NCI-H1092 (cell line): ENCODE results near the gene TIFAB.
"Not testable (repeated sequence)": the region's sequence is repeated elsewhere in the genome, so short reads cannot be mapped to it uniquely, and the experiment has no call there.

Experiments used
- DNase-seq: peaks from one replicate; lab custom pipeline; 2025; lab: John Stamatoyannopoulos, UW

The TIFAB gene, protein sequence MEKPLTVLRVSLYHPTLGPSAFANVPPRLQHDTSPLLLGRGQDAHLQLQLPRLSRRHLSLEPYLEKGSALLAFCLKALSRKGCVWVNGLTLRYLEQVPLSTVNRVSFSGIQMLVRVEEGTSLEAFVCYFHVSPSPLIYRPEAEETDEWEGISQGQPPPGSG

DNA sequence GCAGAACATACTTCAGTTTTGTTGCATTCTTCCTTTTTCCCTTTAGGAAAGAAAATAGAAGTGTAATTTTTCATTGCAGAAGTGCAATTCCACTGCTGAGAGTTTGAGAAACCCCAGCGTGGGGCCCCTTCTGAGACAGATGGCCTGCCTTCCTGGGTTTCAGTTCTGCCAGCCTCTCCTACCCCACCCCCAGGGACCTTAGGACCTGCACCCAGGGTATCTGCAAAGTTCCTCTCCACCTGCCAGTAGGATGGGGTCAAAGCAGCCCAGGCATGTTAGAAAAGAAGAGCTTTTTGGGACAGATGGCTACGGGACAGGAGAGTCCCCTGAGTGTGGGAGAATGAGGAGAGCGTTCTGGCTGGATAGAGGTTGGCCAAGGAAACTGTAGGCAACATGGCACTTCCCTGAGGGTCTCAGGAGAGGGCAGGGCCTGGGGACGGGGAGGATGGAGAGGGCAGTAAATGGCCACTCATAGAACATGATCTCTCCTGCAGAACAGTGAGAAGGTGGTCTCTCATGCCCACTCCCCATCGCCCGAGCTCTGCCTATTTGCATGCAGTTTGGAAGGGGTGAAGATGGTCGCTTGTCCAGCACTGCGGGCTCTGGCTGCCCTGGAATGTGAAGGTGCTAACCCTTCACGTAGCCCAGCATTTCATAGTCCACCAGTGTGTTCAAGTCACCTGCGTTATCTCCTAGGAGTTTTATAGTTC lies at the start of gene TIFAB:
Gene TIFAB (minus strand): TSS at position 31 of the 710 bp plus-strand sequence. CDS start 2,412 bp downstream, outside the sequence.
- no peak for DNase-seq

DNA sequence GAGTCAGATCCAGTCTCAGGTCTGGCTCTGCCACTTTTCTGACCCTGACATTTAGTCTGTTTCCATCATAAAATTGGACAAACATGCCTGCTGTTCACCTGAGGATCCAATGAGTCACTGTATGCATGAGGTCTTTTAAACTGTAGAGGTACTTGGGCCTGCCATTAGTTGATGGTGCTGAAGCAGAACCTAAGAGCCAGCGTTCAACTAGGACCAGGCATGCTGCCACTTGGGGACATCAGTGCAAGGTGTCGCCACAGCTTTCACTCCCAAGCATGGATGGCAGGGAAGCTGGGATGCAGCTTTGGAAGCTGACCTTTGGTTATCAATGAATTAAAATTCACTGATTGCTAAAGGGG lies 46.5 kb upstream of the TIFAB start:
- DNase-seq, result no peak

DNA sequence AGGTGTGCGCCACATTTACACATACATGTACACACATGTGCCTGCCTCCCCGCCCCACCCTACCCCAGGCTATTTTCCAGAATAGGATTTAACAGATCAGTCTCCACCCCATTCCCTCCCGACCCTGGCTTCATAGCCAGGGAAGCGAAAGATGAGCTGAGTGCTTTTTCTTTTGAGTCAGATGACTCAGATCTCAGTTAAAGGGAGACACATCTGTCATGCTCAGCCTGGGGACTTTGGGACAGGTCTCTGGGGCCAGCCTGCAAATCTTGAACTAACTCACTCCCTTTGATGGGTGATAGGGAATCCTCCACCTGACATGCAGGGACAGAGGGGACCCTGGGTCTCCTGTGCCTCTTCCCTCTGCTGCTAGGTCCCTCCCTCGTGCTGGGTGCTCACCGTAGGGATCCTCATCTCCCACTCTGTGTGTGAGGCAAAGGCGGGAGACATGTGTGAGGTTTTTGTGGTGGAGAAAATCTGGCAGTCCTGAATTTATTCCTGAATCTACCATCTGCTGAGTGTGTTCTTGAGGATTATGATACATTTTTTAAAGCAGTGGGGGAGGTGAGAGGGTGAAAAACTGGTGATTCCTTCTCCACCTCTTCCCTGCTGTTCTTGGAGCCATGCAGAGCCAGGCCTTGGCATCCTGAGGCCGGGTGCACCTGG lies 46.0 kb upstream of the TIFAB start:
- DNase-seq, result no peak

DNA sequence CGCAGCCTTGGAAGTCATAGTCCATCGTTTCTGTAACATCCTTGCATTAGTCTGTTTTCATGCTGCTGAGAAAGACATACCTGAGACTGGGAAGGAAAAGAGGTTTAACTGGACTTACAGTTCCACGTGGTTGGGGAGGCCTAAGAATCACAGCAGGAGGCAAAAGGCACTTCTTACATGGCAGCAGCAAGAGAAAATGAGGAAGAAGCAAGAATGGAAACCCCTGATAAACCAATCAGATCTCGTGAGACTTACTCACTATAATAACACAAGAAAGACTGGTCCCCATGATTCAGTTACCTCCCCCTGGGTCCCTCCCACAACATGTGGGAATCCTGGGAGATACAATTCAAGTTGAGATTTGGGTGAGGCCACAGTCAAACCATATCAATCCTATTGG lies 43.4 kb upstream of the TIFAB start:
- DNase-seq, result not testable (repeated sequence)

DNA sequence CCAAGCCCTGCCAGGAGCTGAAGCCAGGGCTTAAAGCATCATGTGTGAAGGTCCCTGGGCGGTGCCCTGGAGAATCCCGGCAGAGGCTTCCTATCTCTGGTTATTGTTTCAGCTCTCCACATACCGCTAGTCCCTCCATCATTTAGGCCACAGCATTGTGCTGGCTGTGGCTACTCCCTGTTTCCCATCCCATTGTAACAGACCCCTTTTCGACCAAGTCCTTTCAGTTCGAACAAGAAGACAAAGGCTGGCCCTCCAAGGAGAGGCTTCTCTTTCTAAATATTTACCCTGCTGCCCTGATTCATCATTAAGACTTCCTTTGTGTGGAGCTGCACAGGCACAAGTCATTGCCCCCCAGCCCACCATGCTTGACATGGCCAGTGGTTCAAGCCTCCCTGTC lies 42.0 kb upstream of the TIFAB start:
- no peak for DNase-seq

DNA sequence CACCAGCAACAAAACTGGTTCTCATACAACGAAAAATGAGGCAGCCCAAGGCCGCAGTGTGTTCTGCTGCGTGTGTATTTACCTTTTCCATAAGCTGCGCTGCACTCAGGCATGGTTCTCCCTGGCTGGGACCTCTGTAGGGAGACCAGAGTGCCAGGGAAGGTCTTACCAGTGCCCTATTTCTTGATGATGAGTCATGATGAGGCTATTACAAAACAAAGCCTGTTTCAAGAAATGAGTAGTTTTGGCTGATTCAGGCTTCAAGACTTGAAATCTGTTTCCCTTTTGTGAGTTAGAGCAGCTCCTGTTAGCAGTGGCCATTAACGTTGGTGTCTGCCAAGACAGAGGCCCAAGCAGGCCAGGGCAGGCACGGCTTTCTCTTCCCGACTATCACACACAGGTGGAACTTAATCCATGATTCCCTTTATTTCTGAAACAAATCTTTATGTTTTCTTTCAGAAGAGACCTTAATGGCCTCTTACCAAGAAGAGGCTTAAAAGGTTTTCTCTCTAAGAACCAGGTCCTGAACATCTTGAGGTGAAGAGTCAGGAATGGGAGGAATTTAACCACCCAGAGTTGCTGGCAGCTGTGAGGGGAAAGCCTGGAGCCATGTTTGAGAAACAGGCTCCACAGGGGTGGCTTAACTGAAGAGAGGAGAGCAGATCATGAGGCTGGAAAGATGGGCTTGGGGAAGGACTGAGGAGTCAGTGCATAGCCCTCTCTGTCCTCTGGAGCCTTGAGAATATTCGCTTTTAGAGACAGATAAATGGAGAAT lies 41.4 kb upstream of the TIFAB start:
- DNase-seq, result no peak

DNA sequence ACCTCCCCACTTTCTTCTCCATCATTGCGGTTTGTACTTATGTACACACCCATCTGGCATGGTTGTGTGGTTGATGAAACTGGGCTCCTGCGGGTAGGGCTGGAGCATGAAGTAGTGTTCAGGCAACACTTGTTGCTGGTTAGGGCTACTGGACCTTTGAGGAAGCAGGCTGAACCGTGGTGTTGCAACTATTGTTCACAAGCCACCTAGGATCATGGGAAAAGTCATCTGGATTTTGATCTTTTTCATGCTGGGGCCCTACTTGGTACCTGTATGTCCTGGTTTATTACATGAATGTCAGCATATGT lies 40.1 kb upstream of the TIFAB start:
- no peak for DNase-seq

DNA sequence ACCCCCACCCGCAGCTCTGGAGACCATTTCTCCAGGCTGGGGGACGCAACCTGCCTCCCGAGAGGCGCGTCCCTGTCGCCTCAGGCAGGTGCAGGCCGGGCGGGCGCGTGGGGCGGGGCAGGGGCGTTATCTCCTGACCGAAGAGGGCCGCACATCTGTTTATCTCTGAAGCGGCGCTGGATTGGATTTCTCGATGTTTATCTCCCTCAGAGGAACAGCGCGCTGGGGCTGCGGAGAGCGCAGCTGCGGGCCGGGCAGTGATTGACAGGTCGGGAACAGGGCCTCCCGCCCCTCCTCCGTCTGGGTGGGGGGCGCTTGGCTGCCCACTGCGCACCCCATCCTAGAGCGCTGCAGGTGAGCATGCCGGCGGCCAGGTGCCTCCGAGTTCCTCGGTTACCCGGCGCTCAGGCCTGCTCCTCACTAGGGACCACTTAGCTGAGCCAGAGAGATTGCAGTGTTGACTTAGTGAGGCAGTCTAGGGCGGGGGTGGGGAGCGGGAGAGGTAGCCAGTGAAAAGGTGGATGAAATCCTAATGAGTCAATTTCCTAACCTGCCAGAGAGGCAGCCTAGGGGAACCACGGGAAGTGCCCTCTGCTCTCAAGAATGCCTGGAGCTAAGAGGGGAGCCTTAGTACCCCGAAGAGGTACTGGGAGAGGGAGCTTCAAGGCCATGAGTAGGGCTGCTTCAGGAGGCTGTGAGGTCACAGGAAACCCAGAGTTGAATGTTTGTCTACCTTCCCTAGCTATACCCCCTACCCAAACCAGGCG lies 39.6 kb upstream of the TIFAB start:
- peak; percentile 72 for DNase-seq

DNA sequence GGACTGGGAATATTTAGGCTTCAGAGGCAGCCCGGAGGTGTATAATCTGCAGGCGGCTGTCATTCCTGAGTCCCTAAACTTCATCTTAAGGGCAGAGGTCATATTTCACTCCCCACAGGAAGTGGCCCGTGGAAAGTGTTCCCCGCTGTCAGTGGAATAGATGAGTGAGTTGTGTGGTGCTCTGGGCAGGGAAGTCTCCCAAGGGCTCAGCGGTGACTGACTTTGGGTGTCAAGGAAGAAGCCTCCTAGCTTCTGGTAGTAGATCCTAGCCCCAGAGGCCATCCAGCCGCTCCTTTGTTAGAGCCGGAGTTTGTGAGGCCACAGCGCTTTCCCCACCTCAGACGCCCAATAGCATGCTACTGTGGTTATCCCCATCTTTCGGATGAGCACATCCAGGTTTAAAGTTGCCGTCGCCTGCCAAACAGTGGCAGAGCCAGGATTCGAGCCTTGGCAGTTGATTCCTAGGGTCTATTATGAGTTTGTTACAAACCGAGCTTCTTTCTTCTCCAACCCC lies 38.9 kb upstream of the TIFAB start:
- no peak for DNase-seq

DNA sequence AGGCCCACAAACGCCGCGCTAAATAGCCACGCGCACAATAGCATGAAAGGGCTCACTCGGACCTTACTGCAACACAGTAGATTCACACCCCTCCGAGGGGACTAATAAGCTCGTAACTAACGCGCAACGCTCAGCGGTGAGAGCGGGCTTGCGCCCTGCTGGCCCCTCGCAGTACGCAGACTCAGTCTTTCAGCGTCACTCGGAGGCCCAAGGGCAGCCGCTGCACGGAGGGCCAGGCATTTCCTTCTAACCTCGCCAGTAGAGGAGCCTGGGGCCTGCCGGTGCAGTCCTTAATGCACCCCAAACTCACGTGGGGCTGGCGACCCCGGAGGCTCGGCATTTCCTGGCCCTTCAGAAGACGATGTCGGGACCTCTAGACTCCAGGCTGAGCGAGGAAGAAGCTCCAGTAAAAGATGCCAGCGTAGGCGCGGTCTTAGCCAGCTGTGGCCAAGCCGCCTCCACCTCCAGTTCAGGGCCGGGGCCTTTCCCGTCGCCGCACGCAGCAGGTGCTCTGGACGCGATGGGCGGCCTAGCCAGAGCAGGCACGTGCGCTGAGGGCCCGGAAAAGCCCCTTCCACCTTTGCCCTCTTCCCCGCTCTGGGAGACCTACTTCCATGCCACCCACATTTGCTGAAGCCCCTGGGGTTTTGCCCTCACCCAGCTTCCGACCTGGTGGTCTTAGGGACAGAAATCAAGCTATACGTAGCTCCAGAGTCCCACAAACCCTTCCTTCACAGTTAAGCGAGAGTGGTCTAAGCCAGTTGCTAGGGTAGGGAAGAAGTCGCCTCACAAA lies 38.3 kb upstream of the TIFAB start:
- no peak for DNase-seq

DNA sequence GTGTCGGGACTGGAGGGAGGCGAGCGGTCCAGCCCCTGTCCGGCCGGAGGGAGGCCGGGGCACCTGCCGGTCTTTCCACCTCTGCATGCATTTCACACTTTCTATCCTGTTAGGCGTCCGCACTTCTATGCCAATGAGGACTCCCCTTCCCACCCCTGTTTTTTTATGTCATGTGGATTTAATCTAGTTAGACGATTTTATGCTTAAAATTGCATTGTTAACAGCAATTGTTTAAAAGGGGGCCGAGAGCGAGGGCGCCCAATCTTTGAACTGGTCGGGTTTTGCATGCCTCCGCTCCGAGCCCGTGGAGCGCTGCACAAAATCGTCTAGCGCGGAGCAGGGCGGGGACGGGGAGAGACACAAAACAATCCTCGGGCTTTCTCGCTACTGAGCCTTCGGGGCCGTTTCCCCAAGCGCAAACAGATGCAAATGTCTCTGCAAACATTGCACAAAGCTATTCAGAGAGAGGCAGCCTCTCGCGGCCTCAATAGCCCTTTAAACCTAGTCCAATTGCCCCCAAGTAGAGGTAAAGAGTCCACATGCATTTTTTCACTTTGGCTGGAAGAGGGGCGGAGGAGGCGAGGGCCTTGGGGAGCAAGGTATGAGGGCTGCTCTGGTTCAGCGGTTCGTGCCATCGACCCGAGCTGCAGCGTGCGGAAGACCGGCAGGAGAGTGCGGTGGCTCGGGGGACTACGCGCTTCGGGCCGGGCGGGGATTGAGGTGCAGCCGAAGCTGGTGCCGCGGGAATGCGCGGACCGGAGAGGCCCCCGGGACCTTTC lies 37.5 kb upstream of the TIFAB start:
- peak; percentile 21 for DNase-seq

DNA sequence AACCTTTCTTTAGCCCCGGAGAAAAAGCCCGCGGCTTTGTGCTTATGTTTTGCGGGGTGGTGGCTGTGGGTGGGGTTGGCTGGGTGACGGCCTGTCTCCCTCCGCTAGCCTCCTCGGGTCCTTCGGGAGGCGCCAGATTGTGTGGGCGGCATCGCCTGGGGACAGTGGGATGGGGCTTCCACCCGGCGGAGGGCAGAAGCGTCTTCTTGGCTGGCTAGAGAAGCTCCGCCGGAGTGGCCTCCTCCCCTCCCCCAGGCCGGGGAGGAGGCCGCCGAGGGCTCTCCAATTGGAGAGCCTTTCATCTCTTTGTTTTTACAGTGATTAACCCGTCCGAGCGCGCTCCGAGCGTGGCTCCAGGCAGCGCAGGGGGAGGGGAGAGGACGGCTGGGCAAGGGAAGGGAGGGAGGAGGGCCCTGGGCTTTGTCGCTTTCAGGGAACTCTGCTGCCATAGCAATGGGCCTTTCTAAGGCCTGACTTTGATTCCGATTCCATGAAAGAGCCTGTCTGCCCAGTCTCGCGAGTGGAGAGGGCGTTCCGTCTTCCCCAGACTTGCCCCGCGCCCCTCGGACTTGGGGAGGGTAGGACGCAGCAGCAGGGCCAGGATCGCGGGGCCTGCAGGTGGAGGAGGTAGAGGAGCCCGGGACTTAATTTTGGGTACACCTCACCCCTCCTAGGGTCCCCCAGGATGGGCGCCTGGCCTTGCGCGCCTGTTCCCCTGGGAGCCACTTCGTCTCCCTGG lies 36.7 kb upstream of the TIFAB start:
- DNase-seq, result peak; percentile 72

DNA sequence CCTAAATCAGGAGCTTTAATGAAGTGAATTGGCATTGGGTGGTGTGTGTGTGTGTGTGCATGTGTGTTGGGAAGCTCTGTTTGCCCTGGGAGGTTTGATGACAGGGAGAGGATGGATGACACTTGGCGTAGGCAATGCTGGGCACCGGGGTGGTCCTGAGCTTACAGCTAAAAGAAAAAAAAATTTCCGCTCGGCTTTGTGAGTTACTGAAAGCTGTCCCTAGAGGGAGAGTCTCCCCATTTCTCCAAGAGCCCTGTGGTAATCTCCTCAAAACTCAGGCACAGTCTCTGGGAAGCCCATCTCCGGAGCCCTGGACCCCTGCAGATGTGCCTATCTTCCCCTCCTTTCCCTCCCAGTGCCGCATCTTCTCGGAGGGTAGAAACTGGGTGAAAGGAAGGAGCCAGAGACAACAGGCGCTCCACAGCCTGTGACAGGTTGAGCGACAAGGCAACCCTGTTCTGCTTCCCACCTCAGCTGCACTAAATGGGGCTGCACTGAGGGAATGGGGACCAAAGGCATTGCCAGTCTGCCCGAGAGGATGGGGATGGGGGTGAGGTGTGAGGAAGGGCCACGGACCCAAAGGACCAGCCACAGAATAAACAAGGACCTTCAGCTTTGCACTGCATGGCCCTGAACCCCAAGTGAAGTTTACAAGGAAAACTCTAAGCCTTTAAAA lies 35.8 kb upstream of the TIFAB start:
- DNase-seq, result no peak

DNA sequence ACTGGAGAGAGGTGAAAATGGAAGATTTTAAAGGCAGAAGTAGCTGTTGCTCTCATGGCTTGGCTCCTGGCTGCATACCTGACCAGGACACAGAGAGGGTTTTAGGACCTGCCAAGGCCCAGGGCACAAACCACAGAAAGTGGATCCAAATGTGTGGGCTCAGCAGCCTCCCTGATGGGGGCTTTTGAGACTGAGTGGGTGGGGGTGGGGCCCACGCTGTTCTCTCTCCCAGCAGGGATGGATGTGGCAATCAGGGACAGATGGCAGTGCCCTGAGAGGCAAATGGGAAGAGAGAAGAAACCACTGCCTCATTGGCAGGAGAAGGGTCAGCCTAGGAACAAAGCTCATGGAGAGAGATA lies 34.9 kb upstream of the TIFAB start:
- no peak for DNase-seq

DNA sequence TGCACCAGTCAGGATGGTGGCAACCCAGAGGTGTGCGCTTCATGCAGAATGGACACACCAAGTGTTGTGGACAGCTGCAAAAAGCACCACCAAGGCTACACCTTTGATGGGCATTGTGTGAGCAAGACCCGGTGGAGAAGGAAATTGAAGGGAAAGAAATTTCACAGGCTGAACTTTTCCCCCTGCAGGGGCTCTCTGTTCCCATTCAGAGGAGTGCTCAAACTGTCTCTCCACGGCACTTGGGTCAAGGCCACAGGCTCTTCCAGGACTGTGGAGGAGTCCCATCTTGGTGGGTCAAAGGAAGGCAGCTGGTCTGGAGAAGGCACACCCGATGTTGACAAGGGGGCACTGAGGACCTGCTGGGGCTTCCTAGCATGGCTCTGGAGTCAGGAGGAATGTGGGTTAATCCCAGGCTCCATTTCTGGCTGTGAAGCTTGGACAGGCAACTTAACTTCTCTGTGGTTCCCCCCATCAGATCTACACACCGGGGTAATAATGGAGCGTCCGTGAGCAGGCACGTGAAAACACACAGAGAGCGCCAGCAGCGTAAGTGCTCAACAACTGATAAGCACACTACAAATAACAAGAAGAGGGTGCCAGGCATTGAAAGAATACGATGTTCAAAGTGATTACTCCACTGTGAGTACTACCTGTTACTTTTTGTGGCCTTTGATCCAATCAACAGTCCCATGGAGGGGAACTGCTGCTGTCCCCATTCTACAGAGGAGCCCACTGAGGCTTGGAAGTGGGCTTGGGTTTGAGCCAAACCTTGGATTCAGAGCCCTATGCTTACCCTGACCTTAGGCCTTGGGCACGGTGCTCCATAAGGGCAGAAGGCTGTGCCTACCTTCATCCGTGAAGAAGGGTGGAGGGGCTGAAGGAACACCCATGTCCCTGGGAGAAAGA lies 34.2 kb upstream of the TIFAB start:
- no peak for DNase-seq

DNA sequence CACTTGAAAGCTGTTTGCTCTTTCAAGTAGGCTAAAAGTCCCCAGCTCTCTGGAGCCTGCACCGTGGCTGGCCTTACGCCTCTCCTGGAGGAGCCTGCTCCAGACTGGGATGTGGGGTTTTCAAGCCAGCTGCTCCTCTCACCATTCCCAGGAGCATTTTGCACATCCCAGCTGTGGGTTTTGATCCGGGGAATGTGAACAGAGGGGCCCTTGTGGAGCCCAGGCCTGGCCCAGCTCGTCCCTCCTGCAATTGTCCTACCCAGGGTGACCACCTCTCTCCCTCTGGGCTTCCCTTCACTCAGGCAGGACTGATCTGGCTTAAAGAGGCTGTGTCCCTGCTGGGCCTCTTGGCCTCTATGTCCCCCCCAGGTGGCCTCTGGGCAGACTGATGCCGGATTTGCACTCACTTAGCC lies 32.5 kb upstream of the TIFAB start:
- DNase-seq, result peak; percentile 91

DNA sequence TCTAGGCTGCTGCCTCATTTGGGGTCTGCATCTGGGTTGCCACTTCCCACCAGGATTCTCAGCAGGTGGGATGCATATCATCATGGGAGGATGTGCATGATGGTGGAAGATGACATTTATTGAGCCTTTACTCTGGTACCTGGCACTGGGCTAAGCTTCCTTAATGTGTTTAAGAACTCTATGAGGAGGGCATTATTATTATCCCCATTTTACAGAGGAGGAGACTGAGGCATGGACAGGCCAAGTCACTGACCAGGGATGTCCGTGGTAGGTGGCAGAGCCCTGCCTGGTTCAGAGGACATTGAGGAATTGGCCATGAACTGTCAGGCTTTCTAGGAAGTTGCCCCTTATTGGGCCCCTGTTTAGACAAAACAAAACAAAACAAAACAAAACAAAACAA lies 31.1 kb upstream of the TIFAB start:
- DNase-seq, result no peak

DNA sequence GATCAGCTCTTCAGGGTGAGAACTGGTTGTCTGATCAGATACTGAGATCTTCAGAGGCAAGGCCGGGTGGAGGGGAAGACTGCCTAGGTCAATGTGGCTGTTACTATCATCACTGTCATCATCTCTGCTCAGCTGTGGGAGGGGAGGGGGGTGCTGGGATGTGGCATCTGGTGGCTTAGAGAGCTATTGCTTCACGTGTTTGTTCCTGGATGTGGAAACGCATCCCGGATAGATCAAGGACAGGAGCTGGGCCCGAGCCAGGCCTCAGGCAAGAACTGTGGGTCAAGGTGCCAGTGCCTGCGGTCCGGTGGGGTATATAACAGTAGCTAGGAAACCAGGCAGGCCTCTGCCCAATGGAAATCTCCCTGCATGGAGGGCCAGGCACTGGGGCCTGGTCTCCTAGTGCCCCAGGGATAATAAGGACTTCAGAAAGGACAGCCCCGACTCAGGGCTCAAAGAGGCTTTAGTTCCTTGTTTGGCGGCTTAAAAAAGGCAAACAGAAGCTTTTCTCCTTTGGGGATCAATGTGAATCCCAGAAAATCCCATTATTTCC lies 30.3 kb upstream of the TIFAB start:
- DNase-seq, result no peak
